ENCODE measurements around the gene YWHAB. TPM values are rescaled to one million over a fixed set of nuclear protein-coding genes. Genes with fewer than 3 reads are reported as not detected.
A peak's percentile ranks its signal among the peaks of the same experiment; 100 is the strongest.

The YWHAB gene
- total RNA-seq, 1 experiment from 2014 or later: 267 TPM

DNA sequence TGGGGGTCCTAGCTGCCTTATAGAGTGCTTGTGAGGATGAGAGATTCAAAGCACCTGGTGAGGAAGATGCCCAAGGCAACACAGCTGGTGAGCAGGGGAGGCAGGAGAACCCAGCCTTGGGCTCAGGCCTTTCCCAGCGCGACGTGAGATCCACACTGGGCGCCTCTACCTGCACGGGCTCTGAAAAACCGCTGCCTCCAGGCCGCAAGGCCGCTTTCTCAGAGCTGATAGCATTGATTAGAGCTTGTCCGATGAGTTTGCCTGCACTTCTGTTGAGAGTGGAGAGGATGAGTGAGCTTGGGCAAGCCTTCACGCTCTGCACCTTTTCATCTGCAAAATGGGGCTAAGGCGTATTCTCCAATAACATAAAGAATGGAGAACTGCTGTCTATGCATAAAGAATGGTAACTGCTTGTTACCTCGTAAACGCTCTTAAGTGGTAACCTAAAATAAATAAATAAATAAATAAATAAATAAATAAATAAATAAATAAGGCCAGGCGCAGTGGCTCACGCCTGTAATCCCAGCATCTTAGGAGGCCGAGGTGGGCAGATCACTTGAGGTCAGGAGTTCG, 25.3 kb downstream of the YWHAB start:
- in situ Hi-C loops (cut with HindIII; ENCODE audit: low pct_unique_long_range_greater_than_20kb, low sequenced_read_pairs): no loop called here
- ATAC-seq (peak; percentile 20; the same call in 1 of the 2 replicates), DNase-seq (ENCODE audit: low read depth, low spot score) (no peak)
- H3K27ac ChIP-seq (ENCODE audit: low read length): peak overlapping the region; percentile 89
- CTCF ChIA-PET: no interaction called here
- H3K27me3 ChIP-seq (ENCODE audit: control insufficient read depth, insufficient read depth, low read length): no peaks in the 10 kb centered on the region
- TF ChIP-seq TCF7L2 (IDR thresholded peaks at IDR 0.05; ENCODE audit: low read depth, low read length) (no peak), SIN3A (IDR thresholded peaks at IDR 0.05; ENCODE audit: borderline replicate concordance, insufficient read depth, low read depth, low read length) (no peak), POLR2AphosphoS5 (IDR thresholded peaks at IDR 0.05; ENCODE audit: low read depth, low read length) (no peak)
- TF ChIP-seq, protein P1, sequence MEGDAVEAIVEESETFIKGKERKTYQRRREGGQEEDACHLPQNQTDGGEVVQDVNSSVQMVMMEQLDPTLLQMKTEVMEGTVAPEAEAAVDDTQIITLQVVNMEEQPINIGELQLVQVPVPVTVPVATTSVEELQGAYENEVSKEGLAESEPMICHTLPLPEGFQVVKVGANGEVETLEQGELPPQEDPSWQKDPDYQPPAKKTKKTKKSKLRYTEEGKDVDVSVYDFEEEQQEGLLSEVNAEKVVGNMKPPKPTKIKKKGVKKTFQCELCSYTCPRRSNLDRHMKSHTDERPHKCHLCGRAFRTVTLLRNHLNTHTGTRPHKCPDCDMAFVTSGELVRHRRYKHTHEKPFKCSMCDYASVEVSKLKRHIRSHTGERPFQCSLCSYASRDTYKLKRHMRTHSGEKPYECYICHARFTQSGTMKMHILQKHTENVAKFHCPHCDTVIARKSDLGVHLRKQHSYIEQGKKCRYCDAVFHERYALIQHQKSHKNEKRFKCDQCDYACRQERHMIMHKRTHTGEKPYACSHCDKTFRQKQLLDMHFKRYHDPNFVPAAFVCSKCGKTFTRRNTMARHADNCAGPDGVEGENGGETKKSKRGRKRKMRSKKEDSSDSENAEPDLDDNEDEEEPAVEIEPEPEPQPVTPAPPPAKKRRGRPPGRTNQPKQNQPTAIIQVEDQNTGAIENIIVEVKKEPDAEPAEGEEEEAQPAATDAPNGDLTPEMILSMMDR (IDR thresholded peaks at IDR 0.05): no peak
- TF ChIP-seq, protein P2, sequence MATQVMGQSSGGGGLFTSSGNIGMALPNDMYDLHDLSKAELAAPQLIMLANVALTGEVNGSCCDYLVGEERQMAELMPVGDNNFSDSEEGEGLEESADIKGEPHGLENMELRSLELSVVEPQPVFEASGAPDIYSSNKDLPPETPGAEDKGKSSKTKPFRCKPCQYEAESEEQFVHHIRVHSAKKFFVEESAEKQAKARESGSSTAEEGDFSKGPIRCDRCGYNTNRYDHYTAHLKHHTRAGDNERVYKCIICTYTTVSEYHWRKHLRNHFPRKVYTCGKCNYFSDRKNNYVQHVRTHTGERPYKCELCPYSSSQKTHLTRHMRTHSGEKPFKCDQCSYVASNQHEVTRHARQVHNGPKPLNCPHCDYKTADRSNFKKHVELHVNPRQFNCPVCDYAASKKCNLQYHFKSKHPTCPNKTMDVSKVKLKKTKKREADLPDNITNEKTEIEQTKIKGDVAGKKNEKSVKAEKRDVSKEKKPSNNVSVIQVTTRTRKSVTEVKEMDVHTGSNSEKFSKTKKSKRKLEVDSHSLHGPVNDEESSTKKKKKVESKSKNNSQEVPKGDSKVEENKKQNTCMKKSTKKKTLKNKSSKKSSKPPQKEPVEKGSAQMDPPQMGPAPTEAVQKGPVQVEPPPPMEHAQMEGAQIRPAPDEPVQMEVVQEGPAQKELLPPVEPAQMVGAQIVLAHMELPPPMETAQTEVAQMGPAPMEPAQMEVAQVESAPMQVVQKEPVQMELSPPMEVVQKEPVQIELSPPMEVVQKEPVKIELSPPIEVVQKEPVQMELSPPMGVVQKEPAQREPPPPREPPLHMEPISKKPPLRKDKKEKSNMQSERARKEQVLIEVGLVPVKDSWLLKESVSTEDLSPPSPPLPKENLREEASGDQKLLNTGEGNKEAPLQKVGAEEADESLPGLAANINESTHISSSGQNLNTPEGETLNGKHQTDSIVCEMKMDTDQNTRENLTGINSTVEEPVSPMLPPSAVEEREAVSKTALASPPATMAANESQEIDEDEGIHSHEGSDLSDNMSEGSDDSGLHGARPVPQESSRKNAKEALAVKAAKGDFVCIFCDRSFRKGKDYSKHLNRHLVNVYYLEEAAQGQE (IDR thresholded peaks at IDR 0.05; ENCODE audit: insufficient read depth in 1 of 2, low read depth in 2 of 2, low read length in 1 of 2): no peak
- intact Hi-C loops (cut with micrococcal nuclease; ENCODE audit: unreplicated experiment): no loop called here
- H3K4me3 ChIP-seq (ENCODE audit: low read depth in 2 of 2, low read length in 2 of 2): peak overlapping the region; percentile 91 to 93
- BruUV-seq (replicated peaks): no TSS peak
- POLR2A ChIA-PET: no interaction called here
- peaks cover 6% of the 10 kb centered on the region; the same call in 1 of the 2 replicates for H3K4me1 ChIP-seq (ENCODE audit: control insufficient read depth, insufficient read depth, low read length)
- H3K9me3 ChIP-seq (ENCODE audit: control insufficient read depth, insufficient read depth, low read depth, low read length): no peaks in the 10 kb centered on the region
- peaks cover 15% of the 10 kb centered on the region for H3K36me3 ChIP-seq (ENCODE audit: control insufficient read depth, insufficient read depth, low read length)

DNA sequence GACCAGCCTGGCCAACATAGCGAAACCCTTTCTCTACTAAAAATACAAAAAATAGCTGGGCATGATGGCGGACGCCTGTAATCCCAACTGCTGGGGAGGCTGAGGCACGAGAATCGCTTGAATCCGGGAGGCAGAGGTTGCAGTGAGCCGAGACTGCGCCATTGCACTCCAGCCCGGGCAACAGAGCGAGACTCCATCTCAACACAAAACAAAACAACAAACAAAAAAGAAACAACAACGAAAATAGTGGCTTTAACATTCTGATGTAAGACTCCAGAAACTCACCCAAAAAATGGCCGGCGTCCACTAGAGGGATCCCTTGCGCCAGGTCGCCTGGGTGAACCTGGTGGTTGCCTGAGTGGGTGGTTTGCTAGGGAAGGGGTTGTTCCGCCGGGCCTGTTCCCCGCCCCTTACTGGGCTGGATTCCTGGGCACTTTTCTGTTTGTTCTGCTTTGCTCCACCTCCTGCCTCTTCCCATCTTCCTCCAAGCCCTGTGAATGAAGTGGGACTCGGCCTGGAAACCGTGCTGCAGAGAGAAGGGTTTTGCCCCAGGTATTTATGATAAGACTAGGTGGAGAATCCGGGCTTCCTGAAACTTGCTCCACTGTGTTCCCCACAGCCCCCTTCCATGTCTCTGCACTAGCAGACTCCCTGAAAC, 25.9 kb downstream of the YWHAB start:
- DNase-seq (ENCODE audit: low read depth, low spot score) (no peak), ATAC-seq (peak; percentile 28)
- in situ Hi-C loops (cut with HindIII; ENCODE audit: low pct_unique_long_range_greater_than_20kb, low sequenced_read_pairs) (no loop called here), intact Hi-C loops (cut with micrococcal nuclease; ENCODE audit: unreplicated experiment) (no loop called here)
- no peaks in the 10 kb centered on the region for H3K27me3 ChIP-seq (ENCODE audit: control insufficient read depth, insufficient read depth, low read length)
- CTCF ChIA-PET: no interaction called here
- no peaks in the 10 kb centered on the region for H3K9me3 ChIP-seq (ENCODE audit: control insufficient read depth, insufficient read depth, low read depth, low read length)
- no TSS peak for BruUV-seq (replicated peaks)
- peak overlapping the region; percentile 18; the same call in 1 of the 2 replicates for H3K27ac ChIP-seq (ENCODE audit: low read length)
- POLR2A ChIA-PET: no interaction called here
- peaks cover 11% of the 10 kb centered on the region for H3K36me3 ChIP-seq (ENCODE audit: control insufficient read depth, insufficient read depth, low read length)
- peak overlapping the region; percentile 91 to 93 for H3K4me3 ChIP-seq (ENCODE audit: low read depth in 2 of 2, low read length in 2 of 2)
- peaks cover 6% of the 10 kb centered on the region; the same call in 1 of the 2 replicates for H3K4me1 ChIP-seq (ENCODE audit: control insufficient read depth, insufficient read depth, low read length)
- TF ChIP-seq TCF7L2 (IDR thresholded peaks at IDR 0.05; ENCODE audit: low read depth, low read length) (no peak), POLR2AphosphoS5 (IDR thresholded peaks at IDR 0.05; ENCODE audit: low read depth, low read length) (no peak)
- TF ChIP-seq, protein P1 (IDR thresholded peaks at IDR 0.05): peak; percentile 82; the same call in 1 of the 2 replicates
